WERI-Rb-1 (cell line): ENCODE data around the gene WDR87.
A peak's percentile ranks its signal among the peaks of the same experiment; 100 is the strongest.

Experiments used
- DNase-seq: peaks from one replicate; pipeline ENCODE4 v3.0.0-alpha.2; 2020
- H3K27ac ChIP-seq: fragments of 250-450 bp; sonication (Bioruptor Pico); 2 replicates; pipeline ENCODE4 v1.5.1; 2020; ENCODE audit warnings: mild to moderate bottlenecking, moderate library complexity
- H3K27me3 ChIP-seq: fragments of 250-450 bp; sonication (Bioruptor Pico); 2 replicates; pipeline ENCODE4 v1.5.1; 2021; ENCODE audit warnings: mild to moderate bottlenecking, low read depth, moderate library complexity; ENCODE audit not compliant: insufficient read depth, severe bottlenecking
- H3K36me3 ChIP-seq: fragments of 250-450 bp; sonication (Bioruptor Pico); 2 replicates; pipeline ENCODE4 v1.5.1; 2020; ENCODE audit warnings: mild to moderate bottlenecking, moderate library complexity
- H3K4me3 ChIP-seq: 2 replicates; pipeline ENCODE4 v1.5.1; 2011; ENCODE audit warnings: low read depth, mild to moderate bottlenecking, control low read depth, low read length
- H3K9me3 ChIP-seq: fragments of 250-450 bp; sonication (Bioruptor Pico); 2 replicates; pipeline ENCODE4 v1.5.1; 2021; ENCODE audit warnings: mild to moderate bottlenecking, moderate library complexity; ENCODE audit not compliant: severe bottlenecking
- TF ChIP-seq, protein P1 (sequence below): IDR thresholded peaks from 2 replicates; pipeline ENCODE4 v1.5.1; 2011; ENCODE audit warnings: low read depth, mild to moderate bottlenecking, control low read depth, inconsistent platforms, low read length

Gene WDR87

DNA sequence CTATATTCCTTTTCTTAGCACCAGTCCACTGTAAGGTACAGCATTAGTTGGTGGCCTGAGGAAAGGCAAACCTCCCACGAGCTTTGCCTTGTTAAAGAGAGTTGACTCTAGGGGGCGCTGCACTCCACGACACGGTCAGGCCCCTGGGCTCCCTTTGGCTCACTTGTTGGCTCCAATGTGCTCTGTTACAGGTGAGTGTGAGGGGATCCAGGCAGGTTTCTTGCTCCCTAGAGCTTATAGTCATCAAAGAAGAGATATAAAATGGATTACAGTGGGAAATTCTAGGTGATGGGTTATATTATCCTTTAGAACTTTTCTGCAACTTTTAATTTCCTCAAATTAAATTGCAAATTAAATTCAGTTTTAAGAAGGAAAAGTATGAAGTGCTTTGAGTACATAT lies 3.7 kb downstream of the WDR87 start:
- TF ChIP-seq, protein P1, sequence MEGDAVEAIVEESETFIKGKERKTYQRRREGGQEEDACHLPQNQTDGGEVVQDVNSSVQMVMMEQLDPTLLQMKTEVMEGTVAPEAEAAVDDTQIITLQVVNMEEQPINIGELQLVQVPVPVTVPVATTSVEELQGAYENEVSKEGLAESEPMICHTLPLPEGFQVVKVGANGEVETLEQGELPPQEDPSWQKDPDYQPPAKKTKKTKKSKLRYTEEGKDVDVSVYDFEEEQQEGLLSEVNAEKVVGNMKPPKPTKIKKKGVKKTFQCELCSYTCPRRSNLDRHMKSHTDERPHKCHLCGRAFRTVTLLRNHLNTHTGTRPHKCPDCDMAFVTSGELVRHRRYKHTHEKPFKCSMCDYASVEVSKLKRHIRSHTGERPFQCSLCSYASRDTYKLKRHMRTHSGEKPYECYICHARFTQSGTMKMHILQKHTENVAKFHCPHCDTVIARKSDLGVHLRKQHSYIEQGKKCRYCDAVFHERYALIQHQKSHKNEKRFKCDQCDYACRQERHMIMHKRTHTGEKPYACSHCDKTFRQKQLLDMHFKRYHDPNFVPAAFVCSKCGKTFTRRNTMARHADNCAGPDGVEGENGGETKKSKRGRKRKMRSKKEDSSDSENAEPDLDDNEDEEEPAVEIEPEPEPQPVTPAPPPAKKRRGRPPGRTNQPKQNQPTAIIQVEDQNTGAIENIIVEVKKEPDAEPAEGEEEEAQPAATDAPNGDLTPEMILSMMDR, result peak; percentile 84
- Histone ChIP-seq H3K9me3 (no peaks in the 10 kb centered on the region), H3K27me3 (no peaks in the 10 kb centered on the region), H3K36me3 (no peaks in the 10 kb centered on the region), H3K27ac (no peak overlapping the region), H3K4me3 (no peak overlapping the region)
- DNase-seq, result peak; percentile 88

DNA sequence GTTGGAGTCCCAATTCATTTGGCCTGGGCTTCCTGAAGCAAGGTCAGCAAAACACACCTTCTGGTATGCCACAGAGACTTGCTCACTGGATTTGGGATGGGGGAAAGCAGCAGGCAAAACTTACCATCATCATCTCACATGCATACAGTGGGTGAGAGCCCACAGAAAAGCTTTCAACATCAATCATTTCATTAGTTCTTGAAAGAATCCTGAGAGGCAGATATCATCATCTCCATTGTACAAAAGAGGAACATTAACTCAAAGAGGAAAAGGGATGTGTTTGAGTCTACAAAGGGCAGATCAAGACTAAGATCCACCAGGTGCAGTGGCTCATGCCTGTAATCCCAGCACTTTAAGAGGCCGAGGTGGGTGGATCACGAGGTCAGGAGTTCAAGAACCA lies 6.4 kb downstream of the WDR87 start:
- Histone ChIP-seq H3K36me3 (no peaks in the 10 kb centered on the region), H3K9me3 (no peaks in the 10 kb centered on the region), H3K4me3 (no peak overlapping the region), H3K27ac (no peak overlapping the region), H3K27me3 (no peaks in the 10 kb centered on the region)
- DNase-seq, result no peak
- TF ChIP-seq, protein P1, result no peak

DNA sequence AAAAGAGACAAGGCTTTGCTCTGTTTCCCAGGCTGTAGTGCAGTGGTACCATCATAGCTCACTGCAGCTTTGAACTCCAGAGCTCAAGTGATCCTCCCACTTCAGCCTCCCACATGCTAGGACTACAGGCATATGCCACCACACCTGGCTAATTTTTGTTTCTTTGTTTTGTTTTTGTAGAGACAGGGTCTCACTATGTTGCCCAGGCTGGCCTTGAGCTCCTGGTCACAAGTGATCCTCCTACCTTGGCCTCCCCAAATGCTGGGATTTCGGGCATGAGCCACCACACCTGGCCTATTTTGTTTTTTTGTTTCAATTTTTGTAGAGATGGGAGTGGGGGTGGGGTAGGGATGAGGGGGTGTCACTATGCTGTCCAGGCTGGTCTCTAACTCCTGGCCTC lies 6.9 kb downstream of the WDR87 start:
- TF ChIP-seq, protein P1, result no peak
- no peaks in the 10 kb centered on the region for H3K36me3 ChIP-seq
- H3K9me3 ChIP-seq, result no peaks in the 10 kb centered on the region
- DNase-seq, result no peak
- no peak overlapping the region for H3K27ac ChIP-seq
- no peak overlapping the region for H3K4me3 ChIP-seq
- H3K27me3 ChIP-seq, result no peaks in the 10 kb centered on the region

DNA sequence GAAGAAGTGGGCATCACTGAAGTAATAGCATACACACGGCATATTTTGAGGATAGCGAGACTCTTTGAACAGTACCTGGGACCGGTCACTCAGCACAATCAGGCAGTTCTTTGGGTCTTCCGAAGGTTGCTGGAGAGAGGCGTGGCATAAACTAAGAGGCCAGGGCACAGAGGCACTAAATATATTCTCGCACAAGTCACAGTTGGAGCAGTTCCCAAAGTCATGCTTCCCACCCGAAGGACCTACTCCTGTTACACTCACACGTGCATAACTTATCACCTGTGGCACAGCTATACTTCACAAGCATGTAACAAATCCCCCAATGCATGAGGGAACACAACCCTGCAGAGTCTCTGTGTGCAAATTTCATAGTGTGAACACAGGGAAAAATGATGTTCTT lies 10.2 kb downstream of the WDR87 start:
- H3K27ac ChIP-seq, result no peak overlapping the region
- no peak overlapping the region for H3K4me3 ChIP-seq
- peaks cover 3% of the 10 kb centered on the region for H3K9me3 ChIP-seq
- TF ChIP-seq, protein P1, result no peak
- DNase-seq, result no peak
- H3K36me3 ChIP-seq, result no peaks in the 10 kb centered on the region
- H3K27me3 ChIP-seq, result no peaks in the 10 kb centered on the region

DNA sequence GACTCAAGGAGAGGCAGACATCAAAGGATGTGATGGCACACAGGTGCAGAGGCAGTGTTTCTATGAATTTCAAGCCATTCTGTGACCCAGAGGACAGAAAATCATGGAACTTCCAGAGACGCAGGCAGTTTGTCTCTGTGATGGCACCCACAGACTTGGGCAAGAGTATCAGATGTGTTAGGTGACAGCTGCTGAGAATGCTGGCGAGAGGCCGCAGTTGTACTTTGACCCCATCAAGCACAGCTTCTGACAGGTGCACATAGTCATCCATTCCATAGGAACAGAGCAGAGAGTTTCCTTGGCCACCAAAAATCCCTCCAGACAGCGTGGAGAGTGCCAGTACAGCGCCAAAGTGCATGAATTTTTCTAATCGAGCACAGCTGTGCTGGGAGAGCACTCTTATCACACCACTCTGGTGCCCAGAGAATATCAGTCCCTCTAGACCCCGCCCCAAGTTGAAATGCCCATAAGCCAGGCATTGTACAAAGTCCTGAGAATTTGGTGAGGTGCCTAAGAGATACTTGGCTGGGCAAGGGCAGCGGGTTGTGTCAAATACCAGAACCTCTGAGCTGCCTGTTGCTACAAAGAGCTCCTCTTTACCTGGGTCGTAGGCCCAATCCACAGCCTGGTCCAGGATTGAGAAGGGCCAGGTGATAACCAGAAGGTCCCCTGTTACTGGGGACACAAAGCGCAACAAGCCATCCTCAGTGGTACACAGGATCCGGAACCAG lies 12.4 kb downstream of the WDR87 start:
- Histone ChIP-seq H3K36me3 (no peaks in the 10 kb centered on the region), H3K9me3 (peaks cover 3% of the 10 kb centered on the region), H3K27ac (no peak overlapping the region), H3K27me3 (peaks cover 2% of the 10 kb centered on the region), H3K4me3 (no peak overlapping the region)
- DNase-seq, result no peak
- TF ChIP-seq, protein P1, result no peak

DNA sequence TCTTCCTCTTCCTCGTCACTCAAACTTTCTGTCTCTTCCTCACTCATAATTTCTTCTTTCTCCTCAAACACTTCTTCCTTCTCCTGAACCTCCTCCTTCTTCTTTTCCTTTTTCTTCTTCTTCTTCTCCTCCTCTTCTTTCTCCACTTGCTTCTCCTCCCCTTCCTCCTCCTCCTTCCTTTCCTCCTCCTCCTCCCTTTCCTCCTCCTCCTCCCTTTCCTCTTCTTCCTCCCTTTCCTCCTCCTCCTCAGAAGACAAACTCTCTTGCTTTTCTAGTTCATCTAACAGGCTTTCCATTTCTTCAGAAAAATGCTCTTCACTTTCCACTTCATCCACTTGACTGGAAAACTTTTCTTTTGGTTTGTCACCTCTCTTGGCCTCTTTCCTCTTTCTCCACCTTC lies 19.8 kb downstream of the WDR87 start:
- no peak for DNase-seq
- no peaks in the 10 kb centered on the region for H3K36me3 ChIP-seq
- TF ChIP-seq, protein P1, result no peak
- H3K9me3 ChIP-seq, result peaks cover 31% of the 10 kb centered on the region
- no peak overlapping the region for H3K27ac ChIP-seq
- H3K4me3 ChIP-seq, result no peak overlapping the region
- H3K27me3 ChIP-seq, result peaks cover 36% of the 10 kb centered on the region
